GM19452 (cell line): ENCODE results near the gene CASKIN2.
"Not testable (repeated sequence)": the region's sequence is repeated elsewhere in the genome, so short reads cannot be mapped to it uniquely, and the experiment has no call there.

Experiments
- ATAC-seq: cut with Tn5 transposase; IDR thresholded peaks from one replicate; pipeline ENCODE4 v1.9.1; 2021; ENCODE audit not compliant: unreplicated experiment

The CASKIN2 gene

GRCh38 chr17:75493476-75494129, 21.7 kb downstream of the CASKIN2 start:
- ATAC-seq, result no peak

GRCh38 chr17:75492555-75493168, 22.7 kb downstream of the CASKIN2 start:
- ATAC-seq, result no peak

GRCh38 chr17:75491680-75492079, 23.7 kb downstream of the CASKIN2 start:
- ATAC-seq, result no peak

- no peak for ATAC-seq
These were observed 24.2 kb downstream of the CASKIN2 start for GRCh38 chr17:75490953-75491649.

- ATAC-seq, result no peak
These were observed 25.1 kb downstream of the CASKIN2 start for GRCh38 chr17:75490173-75490743.

- ATAC-seq, result no peak
These were observed 25.8 kb downstream of the CASKIN2 start for GRCh38 chr17:75489511-75489955.

- ATAC-seq, result no peak
These were observed 26.4 kb downstream of the CASKIN2 start for GRCh38 chr17:75488693-75489510.

GRCh38 chr17:75487351-75488070, 27.8 kb downstream of the CASKIN2 start:
- ATAC-seq, result no peak

GRCh38 chr17:75486951-75487350, 28.4 kb downstream of the CASKIN2 start:
- ATAC-seq, result no peak

GRCh38 chr17:75486151-75486550, 29.2 kb downstream of the CASKIN2 start:
- ATAC-seq, result no peak

GRCh38 chr17:75485688-75486087, 29.6 kb downstream of the CASKIN2 start:
- ATAC-seq, result no peak

- no peak for ATAC-seq
These were observed 33.0 kb downstream of the CASKIN2 start for GRCh38 chr17:75482098-75482942.

GRCh38 chr17:75481194-75482068, 33.9 kb downstream of the CASKIN2 start:
- no peak for ATAC-seq

GRCh38 chr17:75480281-75480680, 35.1 kb downstream of the CASKIN2 start:
- no peak for ATAC-seq

GRCh38 chr17:75478508-75478907, 36.8 kb downstream of the CASKIN2 start:
- ATAC-seq, result no peak

- ATAC-seq, result not testable (repeated sequence)
These were observed 37.9 kb downstream of the CASKIN2 start for GRCh38 chr17:75477490-75477862.

- no peak for ATAC-seq
These were observed 38.4 kb downstream of the CASKIN2 start for GRCh38 chr17:75476752-75477489.

GRCh38 chr17:75476271-75476671, 39.1 kb downstream of the CASKIN2 start:
- no peak for ATAC-seq
